H9 (cell line): ENCODE measurements around the gene DLEC1. TPM values are rescaled to one million over a fixed set of nuclear protein-coding genes. Genes with fewer than 3 reads are reported as not detected.

ENCODE experiments used
- DNase-seq: peaks from one replicate; pipeline ENCODE4 v3.0.0-alpha.2; 2017
- H2AFZ ChIP-seq: one replicate; pipeline ENCODE4 v1.6.1; 2013; ENCODE audit warnings: mild to moderate bottlenecking, low read length, control low read depth, moderate library complexity
- H2AK5ac ChIP-seq: 2 replicates; pipeline ENCODE4 v1.6.1; 2013; ENCODE audit warnings: low read length, control low read depth, mixed read lengths; ENCODE audit not compliant: insufficient read length
- H2BK120ac ChIP-seq: one replicate; pipeline ENCODE4 v1.6.1; 2013; ENCODE audit warnings: low read depth, mild to moderate bottlenecking, low read length, control low read depth, inconsistent platforms; ENCODE audit not compliant: poor library complexity, severe bottlenecking
- H2BK12ac ChIP-seq: 2 replicates; pipeline ENCODE4 v1.6.1; 2013; ENCODE audit warnings: low read length, control low read depth, mixed read lengths, low read depth; ENCODE audit not compliant: insufficient read length
- H2BK15ac ChIP-seq: 2 replicates; pipeline ENCODE4 v1.6.1; 2013; ENCODE audit warnings: low read depth, low read length, control low read depth
- H2BK20ac ChIP-seq: one replicate; pipeline ENCODE4 v1.6.1; 2013; ENCODE audit warnings: low read depth, mild to moderate bottlenecking, low read length, control low read depth, inconsistent platforms; ENCODE audit not compliant: poor library complexity, severe bottlenecking
- H2BK5ac ChIP-seq: 2 replicates; pipeline ENCODE4 v1.6.1; 2013; ENCODE audit warnings: low read length, control low read depth, mixed read lengths; ENCODE audit not compliant: insufficient read length
- H3K14ac ChIP-seq: 2 replicates; pipeline ENCODE4 v1.6.1; 2013; ENCODE audit warnings: low read length, control low read depth; ENCODE audit not compliant: insufficient read depth
- H3K18ac ChIP-seq: 2 replicates; pipeline ENCODE4 v1.6.1; 2013; ENCODE audit warnings: low read depth, mild to moderate bottlenecking, mixed read lengths, low read length, control low read depth; ENCODE audit not compliant: insufficient read length
- H3K23ac ChIP-seq: 2 replicates; pipeline ENCODE4 v1.6.1; 2013; ENCODE audit warnings: low read length, control low read depth, mixed read lengths, low read depth; ENCODE audit not compliant: insufficient read length
- H3K23me2 ChIP-seq: 2 replicates; pipeline ENCODE4 v1.6.1; 2013; ENCODE audit warnings: low read depth, mild to moderate bottlenecking, mixed read lengths, low read length, control low read depth; ENCODE audit not compliant: insufficient read length, poor library complexity, severe bottlenecking
- H3K27ac ChIP-seq: 2 replicates; pipeline ENCODE4 v1.5.1; 2013; ENCODE audit warnings: low read length, control low read depth, mixed read lengths, low read depth; ENCODE audit not compliant: insufficient read length
- H3K27me3 ChIP-seq: 2 replicates; pipeline ENCODE4 v1.6.1; 2013; ENCODE audit warnings: low read length, control low read depth, inconsistent platforms; ENCODE audit not compliant: insufficient read depth
- H3K4ac ChIP-seq: 2 replicates; pipeline ENCODE4 v1.6.1; 2013; ENCODE audit warnings: low read depth, mild to moderate bottlenecking, control low read depth, inconsistent platforms, low read length, moderate library complexity
- H3K4me1 ChIP-seq: 2 replicates; pipeline ENCODE4 v1.6.1; 2013; ENCODE audit warnings: low read length, control low read depth, inconsistent platforms; ENCODE audit not compliant: insufficient read depth
- H3K4me2 ChIP-seq: 2 replicates; pipeline ENCODE4 v1.6.1; 2013; ENCODE audit warnings: low read length, control low read depth, mixed read lengths; ENCODE audit not compliant: insufficient read length, insufficient read depth
- H3K56ac ChIP-seq: 2 replicates; pipeline ENCODE4 v1.6.1; 2013; ENCODE audit warnings: low read depth, mild to moderate bottlenecking, mixed read lengths, low read length, control low read depth; ENCODE audit not compliant: insufficient read length
- H3K79me1 ChIP-seq: 2 replicates; pipeline ENCODE4 v1.6.1; 2013; ENCODE audit warnings: low read depth, mild to moderate bottlenecking, moderate library complexity, low read length, control low read depth, inconsistent platforms; ENCODE audit not compliant: insufficient read depth, poor library complexity, severe bottlenecking
- H3K79me2 ChIP-seq: 2 replicates; pipeline ENCODE4 v1.6.1; 2013; ENCODE audit warnings: low read length, control low read depth, inconsistent platforms; ENCODE audit not compliant: insufficient read depth
- H3K9ac ChIP-seq: 2 replicates; pipeline ENCODE4 v1.6.1; 2013; ENCODE audit warnings: low read length, control low read depth, mixed read lengths; ENCODE audit not compliant: insufficient read length; ENCODE audit errors: extremely low read depth
- H3K9me3 ChIP-seq: one replicate; pipeline ENCODE4 v1.6.1; 2013; ENCODE audit warnings: low read depth, low read length, inconsistent platforms; ENCODE audit not compliant: control insufficient read depth
- H3T11ph ChIP-seq: one replicate; pipeline ENCODE4 v1.6.1; 2013; ENCODE audit warnings: mild to moderate bottlenecking, low read length, control low read depth, inconsistent platforms
- H4K20me1 ChIP-seq: one replicate; pipeline ENCODE4 v1.6.1; 2013; ENCODE audit not compliant: control insufficient read depth, insufficient read length, insufficient read depth
- H4K5ac ChIP-seq: 2 replicates; pipeline ENCODE4 v1.6.1; 2013; ENCODE audit warnings: low read depth, mild to moderate bottlenecking, mixed read lengths, low read length, control low read depth; ENCODE audit not compliant: insufficient read length
- H4K8ac ChIP-seq: replicated peaks from 2 replicates; pipeline ENCODE4 v1.6.1; 2013; ENCODE audit warnings: low read length, control low read depth, mixed read lengths, low read depth; ENCODE audit not compliant: insufficient read length
- H4K91ac ChIP-seq: 2 replicates; pipeline ENCODE4 v1.6.1; 2013; ENCODE audit warnings: low read depth, mild to moderate bottlenecking, moderate library complexity, mixed read lengths, low read length, control low read depth; ENCODE audit not compliant: insufficient read length
- H3K27ac Mint-ChIP-seq, 3 experiments: 2 replicates in 2 of 3; 3 replicates in 1 of 3; pipeline ENCODE4 v1.8.0; 2020 to 2021; ENCODE audit warnings: mixed read lengths in 3 of 3, mild to moderate bottlenecking in 1 of 3, moderate library complexity in 1 of 3
- H3K27me3 Mint-ChIP-seq: 2 replicates; pipeline ENCODE4 v1.8.0; 2021; ENCODE audit warnings: low read depth, mild to moderate bottlenecking, moderate library complexity, mixed read lengths
- H3K36me3 Mint-ChIP-seq, 3 experiments: 2 replicates in 2 of 3; 3 replicates in 1 of 3; pipeline ENCODE4 v1.8.0; 2020 to 2021; ENCODE audit warnings: low read depth in 3 of 3, mixed read lengths in 3 of 3; ENCODE audit not compliant: insufficient read depth in 1 of 3
- H3K4me1 Mint-ChIP-seq, 2 experiments: 2 replicates each; pipeline ENCODE4 v1.8.0; 2020; ENCODE audit warnings: mixed read lengths in 2 of 2
- H3K4me3 Mint-ChIP-seq, 2 experiments: 2 replicates in 1 of 2; 3 replicates in 1 of 2; pipeline ENCODE4 v1.8.0; 2020 to 2021; ENCODE audit warnings: mild to moderate bottlenecking in 2 of 2, mixed read lengths in 2 of 2, moderate library complexity in 1 of 2
- H3K9me3 Mint-ChIP-seq, 2 experiments: 2 replicates in 1 of 2; 3 replicates in 1 of 2; pipeline ENCODE4 v1.8.0; 2020; ENCODE audit warnings: mild to moderate bottlenecking in 2 of 2, mixed read lengths in 2 of 2, moderate library complexity in 1 of 2
- WGBS: extraction: QIAGEN DNeasy Blood & Tissue Kit; methylation state at CpG from one replicate; pipeline ENCODE4 v1.1.7; 2013; ENCODE audit warnings: missing lambda C conversion rate, low lambda C conversion rate, mixed read lengths; ENCODE audit not compliant: insufficient read length; ENCODE audit errors: extremely low coverage; 5-methylcytosine and 5-hydroxymethylcytosine counted together
- total RNA-seq: library from RNA; stranded (reverse); gene quantifications from 2 replicates; pipeline ENCODE4 v1.2.1, GENCODE V29; 2021
- TF ChIP-seq, protein P1 (sequence below): fragments of 200-600 bp; sonication (generic); conservative IDR thresholded peaks from 3 replicates; pipeline ENCODE4 v1.8.0; 2021; ENCODE audit warnings: antibody characterized with exemption, mild to moderate bottlenecking

DLEC1 gene
- total RNA-seq, 1 experiment from 2014 or later, result 2.1 TPM

DNA sequence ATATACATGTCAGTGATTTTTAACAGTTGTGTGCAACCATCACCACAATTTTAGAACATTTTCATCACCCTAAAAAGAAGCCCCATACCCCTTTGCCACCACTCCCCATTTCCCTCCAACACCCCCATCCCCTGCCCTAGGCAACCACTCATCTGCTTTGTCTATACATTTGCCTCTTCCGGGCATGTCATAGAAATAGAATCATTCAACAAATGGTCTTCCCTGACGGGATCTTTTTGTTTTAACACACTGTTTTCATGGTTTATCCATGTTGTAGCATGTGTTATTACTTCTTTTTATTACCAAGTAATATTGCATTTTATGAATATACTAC is 44.4 kb upstream of the DLEC1 start:
- H3K27ac Mint-ChIP-seq, result no peak overlapping the region; a peak in 1 of 7 replicates
- no CpG with 5 or more reads among the region's 2 CpGs for WGBS
- H2BK120ac ChIP-seq, result no peak overlapping the region

More for the DNA sequence above, 44.4 kb upstream of the DLEC1 start:
- Histone ChIP-seq H2BK15ac (no peak overlapping the region), H3K79me1 (no peaks in the 10 kb centered on the region), H3K14ac (no peak overlapping the region), H3K9me3 (no peaks in the 10 kb centered on the region), H3K4ac (no peak overlapping the region), H3K4me2 (peak overlapping the region; percentile 38), H2AFZ (no peak overlapping the region), H3K27ac (no peak overlapping the region), H2BK20ac (no peak overlapping the region), H2BK5ac (no peak overlapping the region), H3K4me1 (peaks cover 2% of the 10 kb centered on the region; the same call in 1 of the 2 replicates), H4K20me1 (no peaks in the 10 kb centered on the region), H4K5ac (no peak overlapping the region), H4K91ac (no peak overlapping the region), H3K79me2 (no peaks in the 10 kb centered on the region), H3K27me3 (no peaks in the 10 kb centered on the region; the same call in 1 of the 2 replicates), H4K8ac (no peak overlapping the region), H3K23ac (no peak overlapping the region), H2BK12ac (no peak overlapping the region), H3K9ac (no peak overlapping the region), H3K18ac (no peak overlapping the region), H3K23me2 (no peaks in the 10 kb centered on the region), H2AK5ac (no peak overlapping the region), H3K56ac (no peak overlapping the region), H3T11ph (no peak overlapping the region)
- TF ChIP-seq, protein P1, sequence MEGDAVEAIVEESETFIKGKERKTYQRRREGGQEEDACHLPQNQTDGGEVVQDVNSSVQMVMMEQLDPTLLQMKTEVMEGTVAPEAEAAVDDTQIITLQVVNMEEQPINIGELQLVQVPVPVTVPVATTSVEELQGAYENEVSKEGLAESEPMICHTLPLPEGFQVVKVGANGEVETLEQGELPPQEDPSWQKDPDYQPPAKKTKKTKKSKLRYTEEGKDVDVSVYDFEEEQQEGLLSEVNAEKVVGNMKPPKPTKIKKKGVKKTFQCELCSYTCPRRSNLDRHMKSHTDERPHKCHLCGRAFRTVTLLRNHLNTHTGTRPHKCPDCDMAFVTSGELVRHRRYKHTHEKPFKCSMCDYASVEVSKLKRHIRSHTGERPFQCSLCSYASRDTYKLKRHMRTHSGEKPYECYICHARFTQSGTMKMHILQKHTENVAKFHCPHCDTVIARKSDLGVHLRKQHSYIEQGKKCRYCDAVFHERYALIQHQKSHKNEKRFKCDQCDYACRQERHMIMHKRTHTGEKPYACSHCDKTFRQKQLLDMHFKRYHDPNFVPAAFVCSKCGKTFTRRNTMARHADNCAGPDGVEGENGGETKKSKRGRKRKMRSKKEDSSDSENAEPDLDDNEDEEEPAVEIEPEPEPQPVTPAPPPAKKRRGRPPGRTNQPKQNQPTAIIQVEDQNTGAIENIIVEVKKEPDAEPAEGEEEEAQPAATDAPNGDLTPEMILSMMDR, result no peak
- no peaks in the 10 kb centered on the region; a peak in 1 of 5 replicates for H3K9me3 Mint-ChIP-seq
- peaks cover 19 to 50% of the 10 kb centered on the region in 2 experiments for H3K4me1 Mint-ChIP-seq
- DNase-seq, result no peak
- peak overlapping the region; percentile 82 to 86 for H3K4me3 Mint-ChIP-seq
- H3K36me3 Mint-ChIP-seq, result peaks cover 0 to 2% (median 2%) of the 10 kb centered on the region in 3 experiments; a peak in 3 of 7 replicates
- peaks cover 21% of the 10 kb centered on the region for H3K27me3 Mint-ChIP-seq
